Bronchial epithelial cell (primary cell): ENCODE results near the gene TMEM117. TPM values are rescaled to one million over a fixed set of nuclear protein-coding genes. Genes with fewer than 3 reads are reported as not detected.
"Not testable (repeated sequence)": the region's sequence is repeated elsewhere in the genome, so short reads cannot be mapped to it uniquely, and the experiment has no call there.

Experiments used
- DNase-seq: peaks from one replicate; pipeline ENCODE4 v3.0.0-alpha.2; 2010; ENCODE audit warnings: low read depth
- FAIRE-seq: peaks from 2 replicates; lab custom pipeline; 2011; peaks lifted over from hg19 to GRCh38; lab: Jason Lieb, UNC
- H3K27me3 ChIP-seq: 2 replicates; pipeline ENCODE4 v1.5.1; 2011; ENCODE audit warnings: low read length; ENCODE audit not compliant: control insufficient read depth, insufficient read depth
- H3K36me3 ChIP-seq: 2 replicates; pipeline ENCODE4 v1.5.1; 2011; ENCODE audit warnings: low read length; ENCODE audit not compliant: control insufficient read depth, insufficient read depth
- H3K4me3 ChIP-seq: 2 replicates; pipeline ENCODE4 v1.5.1; 2011; ENCODE audit warnings: mild to moderate bottlenecking, low read depth, low read length, control low read depth
- CTCF ChIP-seq: IDR thresholded peaks from 2 replicates; pipeline ENCODE4 v1.5.1; 2011; ENCODE audit warnings: mild to moderate bottlenecking, moderate library complexity, low read length, control low read depth, inconsistent platforms; ENCODE audit not compliant: insufficient read depth, severe bottlenecking
- total RNA-seq: library from RNA; depleted of rRNA; stranded (reverse); fragments of >200 nt; gene quantifications from 2 replicates; pipeline ENCODE4 v1.2.1, GENCODE V29; 2014

TMEM117 gene
- total RNA-seq, 1 donor from 2014 or later: 6.6 TPM

GRCh38 chr12:44019118-44019517 lies 183.2 kb downstream of the TMEM117 start:
- no peaks in the 10 kb centered on the region for H3K36me3 ChIP-seq
- no peak for TF ChIP-seq CTCF
- FAIRE-seq (no peak), DNase-seq (no peak)
- H3K4me3 ChIP-seq: no peak overlapping the region
- H3K27me3 ChIP-seq: no peaks in the 10 kb centered on the region

- no peak for TF ChIP-seq CTCF
- no peak overlapping the region for H3K4me3 ChIP-seq
- H3K36me3 ChIP-seq: no peaks in the 10 kb centered on the region
- H3K27me3 ChIP-seq: no peaks in the 10 kb centered on the region
- FAIRE-seq (no peak), DNase-seq (no peak)
Observed at GRCh38 chr12:44020555-44020954, 184.7 kb downstream of the TMEM117 start.

- DNase-seq: no peak
- no peak for FAIRE-seq
- no peaks in the 10 kb centered on the region for H3K36me3 ChIP-seq
- TF ChIP-seq CTCF: no peak
- H3K27me3 ChIP-seq: no peaks in the 10 kb centered on the region
- no peak overlapping the region for H3K4me3 ChIP-seq
Observed at GRCh38 chr12:44021471-44021971, 185.6 kb downstream of the TMEM117 start.

- no peak for TF ChIP-seq CTCF
- DNase-seq (no peak), FAIRE-seq (no peak)
- Histone ChIP-seq H3K36me3 (no peaks in the 10 kb centered on the region), H3K27me3 (no peaks in the 10 kb centered on the region), H3K4me3 (no peak overlapping the region)
Observed at GRCh38 chr12:44025499-44025898, 189.6 kb downstream of the TMEM117 start.

DNA sequence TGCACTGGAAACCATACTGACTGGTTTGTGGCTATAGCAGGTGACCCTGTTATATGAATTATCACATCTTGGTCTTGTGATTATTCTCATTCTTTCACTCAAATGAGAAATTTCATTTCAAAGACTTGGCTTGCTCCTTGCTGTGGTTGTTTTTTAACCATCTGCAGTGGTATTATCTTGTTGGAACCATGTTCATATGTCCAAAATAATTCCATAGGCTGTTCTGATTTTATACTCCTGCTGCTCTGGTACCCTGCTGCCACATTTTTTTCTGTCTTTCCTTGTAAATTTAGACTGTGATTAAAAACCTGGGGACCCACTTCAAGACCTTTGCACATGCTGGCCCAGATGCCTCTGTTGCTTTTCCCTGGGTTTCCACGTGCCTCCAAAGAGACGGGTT lies 190.2 kb downstream of the TMEM117 start:
- FAIRE-seq (no peak), DNase-seq (no peak)
- no peak overlapping the region for H3K4me3 ChIP-seq
- H3K27me3 ChIP-seq: no peaks in the 10 kb centered on the region
- TF ChIP-seq CTCF: no peak
- no peaks in the 10 kb centered on the region for H3K36me3 ChIP-seq

DNA sequence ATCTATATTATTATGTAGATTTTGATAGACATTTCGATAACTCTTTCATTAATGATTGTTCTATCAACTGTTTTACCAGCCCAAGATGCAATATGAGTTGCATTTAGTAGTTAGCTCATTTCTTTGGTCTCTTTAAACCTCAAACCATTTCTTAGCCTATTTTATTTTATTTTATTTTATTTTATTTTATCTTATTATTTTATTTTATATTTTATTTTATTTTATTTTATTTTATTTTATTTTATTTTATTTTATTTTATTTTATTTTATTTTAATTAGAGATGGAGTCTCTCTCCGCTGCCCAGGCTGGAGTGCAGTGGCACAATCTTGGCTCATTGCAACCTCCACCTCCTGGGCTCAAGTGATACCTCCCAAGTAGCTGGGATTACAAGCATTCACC lies 191.0 kb downstream of the TMEM117 start:
- DNase-seq, H3K36me3 ChIP-seq, H3K4me3 ChIP-seq, FAIRE-seq, H3K27me3 ChIP-seq: not testable (repeated sequence)
